PFSK-1 (cell line): ENCODE data around the gene OR9A4.

ENCODE experiments used
- POLR2AphosphoS5 ChIP-seq: IDR thresholded peaks from 2 replicates; pipeline ENCODE4 v1.6.1; 2012; ENCODE audit warnings: low read depth, mild to moderate bottlenecking, control low read depth, low read length, moderate library complexity
- TF ChIP-seq, protein P1 (sequence below), 2 experiments: IDR thresholded peaks; 2 replicates each; pipeline versions ENCODE4 v1.6.1 to v1.8.0; 2011 to 2012; ENCODE audit warnings: low read depth in 2 of 2, low read length in 2 of 2, control low read depth in 1 of 2, inconsistent platforms in 1 of 2, mild to moderate bottlenecking in 1 of 2, moderate library complexity in 1 of 2; ENCODE audit not compliant: insufficient read depth in 1 of 2

GRCh38 chr7:141866974-141867373 is 49.2 kb upstream of the OR9A4 start:
- TF ChIP-seq, protein P1, sequence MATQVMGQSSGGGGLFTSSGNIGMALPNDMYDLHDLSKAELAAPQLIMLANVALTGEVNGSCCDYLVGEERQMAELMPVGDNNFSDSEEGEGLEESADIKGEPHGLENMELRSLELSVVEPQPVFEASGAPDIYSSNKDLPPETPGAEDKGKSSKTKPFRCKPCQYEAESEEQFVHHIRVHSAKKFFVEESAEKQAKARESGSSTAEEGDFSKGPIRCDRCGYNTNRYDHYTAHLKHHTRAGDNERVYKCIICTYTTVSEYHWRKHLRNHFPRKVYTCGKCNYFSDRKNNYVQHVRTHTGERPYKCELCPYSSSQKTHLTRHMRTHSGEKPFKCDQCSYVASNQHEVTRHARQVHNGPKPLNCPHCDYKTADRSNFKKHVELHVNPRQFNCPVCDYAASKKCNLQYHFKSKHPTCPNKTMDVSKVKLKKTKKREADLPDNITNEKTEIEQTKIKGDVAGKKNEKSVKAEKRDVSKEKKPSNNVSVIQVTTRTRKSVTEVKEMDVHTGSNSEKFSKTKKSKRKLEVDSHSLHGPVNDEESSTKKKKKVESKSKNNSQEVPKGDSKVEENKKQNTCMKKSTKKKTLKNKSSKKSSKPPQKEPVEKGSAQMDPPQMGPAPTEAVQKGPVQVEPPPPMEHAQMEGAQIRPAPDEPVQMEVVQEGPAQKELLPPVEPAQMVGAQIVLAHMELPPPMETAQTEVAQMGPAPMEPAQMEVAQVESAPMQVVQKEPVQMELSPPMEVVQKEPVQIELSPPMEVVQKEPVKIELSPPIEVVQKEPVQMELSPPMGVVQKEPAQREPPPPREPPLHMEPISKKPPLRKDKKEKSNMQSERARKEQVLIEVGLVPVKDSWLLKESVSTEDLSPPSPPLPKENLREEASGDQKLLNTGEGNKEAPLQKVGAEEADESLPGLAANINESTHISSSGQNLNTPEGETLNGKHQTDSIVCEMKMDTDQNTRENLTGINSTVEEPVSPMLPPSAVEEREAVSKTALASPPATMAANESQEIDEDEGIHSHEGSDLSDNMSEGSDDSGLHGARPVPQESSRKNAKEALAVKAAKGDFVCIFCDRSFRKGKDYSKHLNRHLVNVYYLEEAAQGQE (IDR thresholded peaks at IDR 0.05; ENCODE audit: insufficient read depth in 1 of 2, low read depth in 2 of 2, low read length in 2 of 2): no peak
- no peak for TF ChIP-seq POLR2AphosphoS5
